ENCODE data around the gene RBBP9. TPM values are rescaled to one million over a fixed set of nuclear protein-coding genes. Genes with fewer than 3 reads are reported as not detected.

Gene RBBP9
- total and polyA plus RNA-seq, 9 of the 15 experiments (the other 6 are each of a cell fraction or from before 2014, with no cell fraction given): 0.94 to 4.4 (median 2.5) TPM

DNA sequence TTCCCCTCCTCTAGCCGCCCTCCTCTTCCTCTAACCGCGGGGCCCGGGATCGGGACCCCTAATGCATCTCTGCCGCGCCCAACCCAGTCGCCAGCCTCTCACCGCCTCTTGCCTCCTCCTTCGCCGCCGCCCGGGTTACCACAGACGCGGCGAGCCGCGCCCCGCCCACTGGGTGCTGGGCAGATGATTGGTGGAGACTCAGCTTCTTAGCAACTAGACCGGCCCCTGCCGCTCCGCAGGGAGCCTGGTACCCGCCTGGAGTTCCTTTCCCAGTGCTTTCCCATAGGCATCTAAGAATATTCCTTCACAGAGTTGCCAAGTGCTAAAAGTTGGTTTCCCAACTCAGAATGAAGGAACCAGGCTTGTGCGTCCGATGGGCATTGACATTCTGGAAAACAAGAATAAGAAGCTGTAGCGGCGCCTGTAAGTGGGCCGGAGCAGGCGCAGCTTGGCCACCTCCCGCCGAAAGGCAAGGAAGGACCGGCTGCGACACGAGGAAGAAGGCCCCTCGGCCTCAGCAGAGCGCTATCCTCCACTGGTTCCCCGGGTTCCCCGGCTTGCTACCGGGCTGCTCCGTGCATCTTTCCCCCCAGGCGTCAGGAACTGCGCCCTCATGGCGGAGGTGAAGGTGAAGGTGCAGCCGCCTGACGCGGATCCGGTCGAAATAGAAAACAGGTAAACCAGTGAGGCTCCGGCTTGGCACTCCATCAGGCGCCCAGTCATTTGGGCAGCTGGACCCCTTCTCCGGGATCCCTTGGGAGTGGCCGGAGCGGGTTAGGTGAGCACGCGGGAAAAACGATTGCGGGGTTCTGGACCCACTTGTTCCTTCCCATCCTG is 29.9 kb downstream of the RBBP9 start, which contains the start of the genes DZANK1 and POLR3F (continued):
- no peak for TF ChIP-seq ZNF354B (CRISPR knock-in tag; IDR thresholded peaks at IDR 0.05)
- TF ChIP-seq SP2 (IDR thresholded peaks at IDR 0.05; ENCODE audit: extremely low read depth, low read depth, low read length, poor library complexity, severe bottlenecking): no peak
- no peak for TF ChIP-seq FOXJ2 (tag; IDR thresholded peaks at IDR 0.05)
- TF ChIP-seq ARID2 (IDR thresholded peaks at IDR 0.05): no peak
- TF ChIP-seq HSF4 (CRISPR knock-in tag; IDR thresholded peaks at IDR 0.05; ENCODE audit: borderline replicate concordance): no peak
- TF ChIP-seq, protein P1, sequence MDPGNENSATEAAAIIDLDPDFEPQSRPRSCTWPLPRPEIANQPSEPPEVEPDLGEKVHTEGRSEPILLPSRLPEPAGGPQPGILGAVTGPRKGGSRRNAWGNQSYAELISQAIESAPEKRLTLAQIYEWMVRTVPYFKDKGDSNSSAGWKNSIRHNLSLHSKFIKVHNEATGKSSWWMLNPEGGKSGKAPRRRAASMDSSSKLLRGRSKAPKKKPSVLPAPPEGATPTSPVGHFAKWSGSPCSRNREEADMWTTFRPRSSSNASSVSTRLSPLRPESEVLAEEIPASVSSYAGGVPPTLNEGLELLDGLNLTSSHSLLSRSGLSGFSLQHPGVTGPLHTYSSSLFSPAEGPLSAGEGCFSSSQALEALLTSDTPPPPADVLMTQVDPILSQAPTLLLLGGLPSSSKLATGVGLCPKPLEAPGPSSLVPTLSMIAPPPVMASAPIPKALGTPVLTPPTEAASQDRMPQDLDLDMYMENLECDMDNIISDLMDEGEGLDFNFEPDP (CRISPR knock-in tag; IDR thresholded peaks at IDR 0.05): no peak
- TF ChIP-seq SAFB (IDR thresholded peaks at IDR 0.05; ENCODE audit: borderline replicate concordance, low read depth, low read length): no peak
- no peak for TF ChIP-seq PTBP1 (IDR thresholded peaks at IDR 0.05; ENCODE audit: low read depth, low read length)
- TF ChIP-seq ZNF217 (CRISPR knock-in tag; IDR thresholded peaks at IDR 0.05): no peak
- TF ChIP-seq BRCA1 (IDR thresholded peaks at IDR 0.05): no peak
- no peak for TF ChIP-seq BRCA1 (CRISPR knock-in tag; IDR thresholded peaks at IDR 0.05)
- no peak for TF ChIP-seq STAT5A (IDR thresholded peaks at IDR 0.05; ENCODE audit: borderline replicate concordance, low read length)
- TF ChIP-seq MEF2D (tag; conservative IDR thresholded peaks at IDR 0.05; ENCODE audit: low read depth): no peak
- no peak for TF ChIP-seq SMAD4 (CRISPR knock-in tag; conservative IDR thresholded peaks at IDR 0.05)
- TF ChIP-seq TSC22D4 (tag; IDR thresholded peaks at IDR 0.05): no peak
- no peak for TF ChIP-seq MAFK (IDR thresholded peaks at IDR 0.05; ENCODE audit: low read length)
- peak; percentile 39 for TF ChIP-seq TAF1 (IDR thresholded peaks at IDR 0.05; ENCODE audit: control insufficient read depth, extremely low read depth, insufficient read depth, low read length, severe bottlenecking)
- no peak for TF ChIP-seq SIRT6 (IDR thresholded peaks at IDR 0.05; ENCODE audit: low read depth, low read length)
- TF ChIP-seq ATF7 (IDR thresholded peaks at IDR 0.05): peak; percentile 48; the same call in 1 of the 2 replicates
- TF ChIP-seq KDM1A (IDR thresholded peaks at IDR 0.05): no peak
- no peak for TF ChIP-seq PRPF4 (IDR thresholded peaks at IDR 0.05; ENCODE audit: insufficient read depth, low read depth, low read length, poor library complexity, severe bottlenecking)
- TF ChIP-seq, protein P2, sequence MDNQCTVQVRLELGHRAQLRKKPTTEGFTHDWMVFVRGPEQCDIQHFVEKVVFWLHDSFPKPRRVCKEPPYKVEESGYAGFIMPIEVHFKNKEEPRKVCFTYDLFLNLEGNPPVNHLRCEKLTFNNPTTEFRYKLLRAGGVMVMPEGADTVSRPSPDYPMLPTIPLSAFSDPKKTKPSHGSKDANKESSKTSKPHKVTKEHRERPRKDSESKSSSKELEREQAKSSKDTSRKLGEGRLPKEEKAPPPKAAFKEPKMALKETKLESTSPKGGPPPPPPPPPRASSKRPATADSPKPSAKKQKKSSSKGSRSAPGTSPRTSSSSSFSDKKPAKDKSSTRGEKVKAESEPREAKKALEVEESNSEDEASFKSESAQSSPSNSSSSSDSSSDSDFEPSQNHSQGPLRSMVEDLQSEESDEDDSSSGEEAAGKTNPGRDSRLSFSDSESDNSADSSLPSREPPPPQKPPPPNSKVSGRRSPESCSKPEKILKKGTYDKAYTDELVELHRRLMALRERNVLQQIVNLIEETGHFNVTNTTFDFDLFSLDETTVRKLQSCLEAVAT (IDR thresholded peaks at IDR 0.05): no peak

Data from K562 (cell line).